ENCODE results near the gene TNIP1.

Gene TNIP1

DNA sequence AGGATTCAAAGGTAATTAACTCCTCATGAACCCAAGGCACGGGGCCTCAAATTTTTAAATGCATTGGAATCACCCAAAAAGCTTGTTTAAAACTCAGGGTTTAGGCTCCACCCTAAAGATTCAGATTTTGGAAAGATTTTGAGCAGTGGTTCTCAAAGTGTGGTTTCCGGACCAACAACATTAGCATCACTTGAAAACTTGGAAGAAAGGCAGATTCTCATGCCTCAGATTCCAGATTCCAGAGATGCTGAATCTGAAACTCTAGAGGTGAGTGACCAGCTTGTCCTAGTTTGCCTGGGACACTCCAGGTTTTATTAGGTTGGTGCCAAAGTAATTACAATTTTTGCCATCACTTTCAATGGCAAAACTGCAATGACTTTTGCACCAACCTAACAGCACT, 24.7 kb upstream of the TNIP1 start:
- no peak for DNase-seq (ENCODE audit: low read depth in 2 of 2)

DNA sequence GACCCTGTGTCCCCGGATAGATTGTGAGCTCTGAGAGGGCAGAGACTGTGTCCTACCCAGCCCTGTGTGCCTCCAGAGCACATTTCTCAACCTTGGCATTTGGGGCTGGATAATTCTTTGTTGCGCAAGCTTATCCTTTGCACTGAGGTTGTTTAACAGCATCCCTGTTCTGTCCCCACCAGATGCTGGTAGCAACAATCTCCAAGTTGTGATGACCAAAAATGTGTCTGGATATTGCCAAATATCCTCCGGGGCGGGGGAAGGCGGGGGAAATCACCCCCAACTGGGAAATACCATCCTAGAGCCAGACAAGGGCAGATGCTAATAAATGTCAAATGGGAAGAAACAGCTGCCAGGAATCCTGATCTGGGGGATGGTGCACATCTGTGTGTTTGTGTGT, 24.0 kb upstream of the TNIP1 start:
- no peak for DNase-seq (ENCODE audit: low read depth in 2 of 2)

DNA sequence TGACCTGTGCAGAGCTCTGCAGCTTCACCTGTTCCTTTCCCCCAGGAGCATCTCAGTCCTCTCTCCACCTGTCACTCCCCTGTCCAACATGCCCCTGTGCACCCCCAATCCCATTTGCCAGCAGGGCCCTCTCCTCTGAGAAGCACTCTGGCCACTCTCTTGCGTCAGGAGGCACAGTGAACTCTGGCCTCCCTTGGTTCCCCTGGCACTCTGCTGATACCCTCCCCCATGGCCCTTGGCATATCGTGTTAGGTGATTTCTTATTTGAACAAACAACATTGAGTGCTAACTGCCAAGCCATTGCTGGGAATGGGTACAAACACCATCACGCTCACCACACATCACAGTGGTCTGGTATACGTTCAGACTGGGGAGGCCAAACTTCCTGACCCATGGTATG, 20.9 kb upstream of the TNIP1 start:
- no peak for DNase-seq (ENCODE audit: low read depth in 2 of 2)

DNA sequence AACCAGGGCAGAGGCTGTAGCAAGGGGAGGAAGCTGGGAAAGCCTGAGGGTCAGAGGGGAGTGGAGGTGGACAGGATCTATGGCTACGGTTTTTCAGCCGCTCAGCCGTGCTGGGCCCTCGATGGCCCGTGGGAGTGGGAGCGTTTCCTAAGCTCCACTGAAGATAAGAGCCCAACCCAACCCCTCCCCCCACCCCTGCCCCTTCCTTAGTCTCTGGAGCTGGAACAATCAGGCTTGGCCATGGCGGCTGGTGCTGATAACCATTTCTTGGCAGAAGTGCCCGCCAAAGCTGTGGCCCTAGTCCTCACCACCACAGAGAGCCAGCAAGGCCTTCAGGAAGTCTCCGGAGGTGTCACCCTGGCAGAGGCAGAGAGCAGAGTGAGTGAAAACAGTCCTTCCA, 20.3 kb upstream of the TNIP1 start:
- no peak for DNase-seq (ENCODE audit: low read depth in 2 of 2)

DNA sequence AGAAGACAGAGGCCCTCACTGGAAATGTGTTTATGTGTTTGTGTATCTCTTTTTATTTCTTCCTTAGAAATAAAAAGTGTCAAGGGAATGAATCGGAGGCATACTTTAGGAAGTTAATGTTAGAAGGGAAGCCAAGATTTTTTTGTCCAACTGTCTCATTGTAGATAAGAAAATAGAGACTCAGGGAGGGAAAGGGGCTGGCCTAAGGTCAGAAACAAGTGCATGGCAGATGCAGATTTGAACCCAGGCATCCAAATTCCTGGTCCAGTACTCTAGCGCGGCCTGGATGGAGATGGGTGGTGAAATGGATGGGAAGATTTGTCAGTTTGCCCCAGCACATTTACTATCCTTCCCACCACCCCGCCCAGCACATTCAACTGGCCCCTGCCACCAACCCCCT, 19.8 kb upstream of the TNIP1 start:
- DNase-seq (ENCODE audit: low read depth in 2 of 2), result no peak

DNA sequence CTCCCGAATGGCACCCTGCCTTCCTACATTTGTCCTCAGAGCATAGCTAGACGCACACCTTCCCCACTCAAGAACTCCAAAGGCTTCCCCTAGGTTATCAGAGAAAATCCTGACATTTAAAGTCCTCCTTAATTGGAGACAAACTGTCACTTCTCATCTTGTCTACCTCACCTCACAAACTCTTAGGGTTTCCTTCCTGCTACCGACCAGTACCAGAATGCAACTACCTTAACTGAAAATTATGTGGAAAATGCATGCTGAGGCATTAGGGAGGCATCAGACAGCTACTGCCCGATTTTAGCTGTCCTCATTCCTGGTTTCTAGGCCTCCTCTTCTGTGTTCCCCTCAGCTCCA, 17.9 kb upstream of the TNIP1 start:
- DNase-seq (ENCODE audit: low read depth in 2 of 2), result no peak

DNA sequence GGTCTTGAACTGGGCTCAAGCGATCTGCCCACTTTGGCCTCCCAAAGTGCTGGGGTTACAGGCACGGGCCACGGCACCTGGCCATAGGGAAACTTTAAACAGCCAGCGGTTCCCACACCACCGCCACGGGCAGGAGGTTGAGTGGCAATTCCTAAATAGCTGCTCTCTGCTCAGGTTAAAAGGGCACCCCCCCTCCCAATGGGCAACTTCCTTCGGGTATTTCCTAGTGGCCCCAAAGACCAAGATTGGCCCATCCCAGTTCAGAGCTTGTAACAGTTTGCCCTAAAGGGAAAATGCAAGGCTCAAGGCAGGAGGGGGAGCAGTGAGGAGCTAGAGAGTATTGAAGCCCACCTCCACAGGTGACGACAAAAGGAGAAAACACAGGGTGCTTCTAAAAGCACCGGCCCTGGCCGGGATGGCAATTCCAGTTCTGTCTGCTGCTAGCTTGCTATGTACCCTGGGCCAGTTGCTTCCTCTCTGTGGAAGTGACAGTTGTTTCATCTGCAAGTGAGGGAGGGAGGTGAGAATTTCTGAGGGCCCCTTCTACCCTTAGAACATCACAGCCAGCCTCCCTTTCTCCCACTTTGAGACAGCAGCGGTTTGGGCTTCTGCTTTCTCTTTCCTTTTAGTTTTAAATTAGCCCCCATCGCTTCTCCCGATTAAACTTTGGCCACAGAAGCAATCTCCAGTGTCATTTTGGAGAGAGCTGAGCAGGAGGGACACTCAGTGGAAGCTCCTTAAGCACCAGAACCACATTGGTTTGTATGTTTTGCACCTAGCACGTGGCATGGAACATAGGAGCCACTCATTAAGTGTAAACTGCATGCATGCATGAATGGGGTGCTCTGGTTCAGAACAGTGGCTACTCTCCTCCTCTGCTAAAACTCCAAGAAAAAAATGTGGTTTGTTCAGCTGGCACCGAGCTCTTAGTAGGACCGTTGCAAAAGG, 17.3 kb upstream of the TNIP1 start:
- DNase-seq (ENCODE audit: low read depth in 2 of 2), result peak in 1 of 2 donors; percentile 31

DNA sequence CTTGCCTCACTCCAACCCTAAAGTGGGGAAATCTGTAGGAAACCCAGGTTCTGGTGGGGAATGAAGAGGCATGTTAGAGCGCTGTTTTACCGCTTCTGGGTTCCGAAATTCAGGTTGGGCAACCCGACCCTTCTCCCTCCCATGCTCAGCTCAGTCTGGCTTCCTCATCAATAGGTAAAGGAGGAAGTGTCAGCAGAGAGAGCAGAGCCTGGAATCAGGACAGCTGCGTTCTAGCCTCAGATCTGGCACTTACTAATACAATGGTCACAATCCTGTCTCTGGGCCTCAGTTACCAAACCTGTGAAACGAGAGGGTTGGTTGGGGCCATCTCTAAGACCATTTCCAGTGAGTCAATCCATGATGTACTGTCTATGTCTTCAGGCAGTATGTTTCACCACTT, 16.2 kb upstream of the TNIP1 start:
- no peak for DNase-seq (ENCODE audit: low read depth in 2 of 2)

DNA sequence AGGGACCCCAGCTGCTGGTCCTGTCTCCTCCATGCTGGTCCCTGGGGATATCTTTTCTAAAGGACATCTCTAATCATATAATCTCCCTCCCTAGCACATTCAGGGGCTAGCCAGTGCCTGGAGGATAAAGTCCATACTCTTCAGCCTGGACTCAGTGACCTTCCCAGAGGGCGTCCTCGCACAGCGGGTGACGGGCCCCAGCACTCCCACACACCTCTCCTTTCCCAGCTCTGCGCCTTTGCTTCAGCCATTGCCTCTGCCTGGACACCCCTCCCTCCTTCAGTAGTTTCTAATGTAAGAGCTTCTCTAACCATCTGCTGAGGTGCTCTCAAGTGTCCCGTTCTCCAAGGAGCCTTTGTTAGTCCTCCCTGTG, 15.2 kb upstream of the TNIP1 start:
- DNase-seq (ENCODE audit: low read depth in 2 of 2), result no peak

DNA sequence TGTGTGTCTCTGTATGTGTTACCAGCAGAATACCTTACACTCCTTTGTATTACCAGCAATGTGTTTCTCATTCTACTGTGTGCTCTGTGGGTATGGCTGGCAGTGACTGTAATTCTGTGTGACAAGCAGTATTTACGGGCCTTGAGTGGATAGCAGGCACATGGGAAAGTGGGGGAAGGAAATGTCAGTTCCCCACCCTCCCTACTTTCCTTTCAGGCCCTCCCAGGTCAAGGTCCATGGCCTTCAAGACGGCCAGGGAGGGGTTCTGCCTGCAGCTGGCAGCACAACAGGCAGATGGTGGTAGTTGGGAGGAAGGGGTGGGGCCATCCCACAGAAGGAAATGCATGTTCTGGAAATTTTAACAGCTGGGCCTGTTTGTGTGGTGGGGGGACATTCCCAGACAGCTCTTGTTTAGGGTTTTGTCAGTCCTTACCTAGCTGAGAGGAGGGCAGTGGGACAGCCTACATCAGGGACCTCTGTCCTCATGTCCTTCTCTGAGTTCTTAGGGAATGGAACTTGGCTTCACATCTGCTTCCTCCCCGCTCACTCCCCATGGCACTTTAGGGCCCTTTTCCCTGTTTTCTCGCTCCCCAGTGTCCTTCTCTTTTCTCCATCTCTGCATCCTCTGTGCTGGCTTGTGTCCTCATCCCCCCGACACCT, 14.6 kb upstream of the TNIP1 start:
- DNase-seq (ENCODE audit: low read depth in 2 of 2), result no peak

DNA sequence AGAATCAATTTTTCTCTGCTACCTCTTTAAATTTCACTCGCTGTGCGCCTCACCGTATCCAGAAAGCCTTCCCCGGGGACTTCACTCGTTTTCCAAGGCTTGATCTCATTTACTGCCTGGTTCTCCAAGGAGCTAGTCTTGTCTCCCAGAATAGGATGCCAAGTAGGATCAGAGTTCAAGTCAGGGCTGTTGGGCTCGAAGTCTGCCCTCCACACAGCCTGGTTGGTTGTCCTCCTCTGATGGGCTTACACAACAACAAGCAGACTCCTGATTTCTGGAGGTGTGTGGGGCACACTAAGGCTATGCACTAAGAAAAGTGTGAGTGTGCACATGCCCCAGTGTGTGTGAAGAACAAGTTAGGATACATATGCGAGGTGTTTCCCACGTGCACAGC, 14.0 kb upstream of the TNIP1 start:
- no peak for DNase-seq (ENCODE audit: low read depth in 2 of 2)

DNA sequence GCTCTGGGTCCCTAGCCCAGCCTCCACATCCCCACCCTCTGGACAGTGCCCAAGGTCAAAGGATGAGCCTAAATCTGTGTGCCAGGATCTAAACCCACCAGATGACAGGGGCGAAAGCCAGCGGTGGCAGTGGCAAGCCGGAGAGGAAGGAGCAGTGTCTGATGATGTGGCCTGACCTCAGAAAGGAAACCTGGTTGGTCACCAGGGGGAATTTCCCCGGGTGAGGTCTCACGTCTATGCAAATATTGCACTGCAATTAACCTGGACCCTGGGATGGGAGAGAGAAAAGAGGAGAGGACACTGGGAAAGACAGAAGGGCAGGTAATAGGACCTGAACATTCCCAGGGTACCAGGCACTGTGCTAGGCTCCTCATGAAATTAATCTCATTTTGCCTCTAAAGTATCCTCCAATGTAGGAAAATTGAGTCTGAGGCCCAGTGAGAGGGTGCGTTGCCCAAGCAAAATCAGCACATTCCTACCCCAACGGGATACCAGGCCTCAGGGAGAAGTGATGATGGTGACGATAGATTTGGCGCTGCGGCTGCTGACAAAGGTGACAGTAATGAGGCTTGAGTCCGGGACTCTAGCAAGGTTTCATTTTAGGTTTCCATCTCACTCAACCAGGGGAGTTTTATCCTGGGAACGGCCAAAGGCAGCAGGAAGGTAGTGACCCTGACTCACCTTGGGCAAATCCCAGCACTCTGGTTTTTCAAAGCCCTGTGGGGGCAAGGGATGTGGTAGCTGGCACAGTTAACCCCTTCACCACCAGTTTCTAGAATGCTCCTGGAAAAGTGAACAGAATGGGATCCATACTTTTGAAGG, 13.4 kb upstream of the TNIP1 start:
- DNase-seq (ENCODE audit: low read depth in 2 of 2), result peak; percentile 72

DNA sequence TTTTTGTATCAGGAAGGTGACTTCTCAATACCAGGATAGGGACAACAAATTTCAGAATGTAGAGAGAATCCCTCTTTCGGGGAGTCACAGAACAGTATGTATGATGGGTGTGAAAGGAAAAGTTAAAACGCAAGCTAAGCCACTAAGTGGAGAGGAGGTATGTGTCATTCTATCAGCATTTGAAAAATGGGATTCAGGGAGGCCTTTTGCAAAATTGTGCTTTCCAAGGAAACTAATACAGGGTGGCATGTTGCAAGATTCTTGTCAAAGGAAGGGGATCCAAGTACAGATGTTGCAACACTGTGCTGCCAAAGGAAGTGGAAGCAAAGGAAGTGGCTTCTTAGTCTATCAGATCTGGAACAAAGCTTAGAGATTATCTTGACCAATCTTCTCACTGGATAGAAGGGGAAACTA, 12.6 kb upstream of the TNIP1 start:
- no peak for DNase-seq (ENCODE audit: low read depth in 2 of 2)

DNA sequence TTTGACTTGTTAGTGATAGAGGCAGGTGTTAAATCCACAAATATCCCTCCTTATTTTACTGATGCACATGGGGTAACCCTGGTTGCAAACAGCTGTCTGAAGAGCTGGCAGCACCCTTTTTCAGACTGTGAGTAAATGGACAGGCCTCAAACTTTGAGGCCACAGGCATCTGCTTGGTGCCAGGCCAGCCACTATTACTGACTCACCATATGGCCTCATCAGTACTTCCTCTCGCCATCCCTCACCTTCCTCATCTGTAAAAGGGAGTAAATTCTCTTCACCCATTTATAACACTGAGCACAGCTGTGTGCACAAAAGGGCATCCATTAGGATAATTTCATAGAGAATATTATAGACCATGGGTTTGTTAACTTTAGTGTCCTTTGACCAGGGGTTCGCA, 11.9 kb upstream of the TNIP1 start:
- DNase-seq (ENCODE audit: low read depth in 2 of 2), result no peak

DNA sequence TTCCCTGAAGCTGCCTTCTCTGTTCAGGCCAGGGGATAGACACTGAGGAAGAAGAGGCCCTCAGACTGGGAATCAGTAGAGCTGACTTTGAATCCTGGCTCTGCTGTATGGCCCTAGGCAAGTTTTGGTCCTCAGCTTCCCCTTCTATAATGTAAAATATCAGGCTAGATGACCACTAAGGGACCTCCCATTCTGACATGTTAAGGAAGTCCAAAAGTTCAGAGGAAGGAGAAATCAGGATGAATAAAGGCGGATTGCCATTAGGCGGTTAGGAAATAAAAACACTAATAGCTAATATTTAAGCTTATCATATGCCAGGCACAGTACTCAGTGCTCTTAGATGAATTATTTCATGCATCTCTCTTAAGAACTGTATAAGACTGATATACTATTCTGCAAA, 8.9 kb upstream of the TNIP1 start:
- DNase-seq (ENCODE audit: low read depth in 2 of 2), result no peak

DNA sequence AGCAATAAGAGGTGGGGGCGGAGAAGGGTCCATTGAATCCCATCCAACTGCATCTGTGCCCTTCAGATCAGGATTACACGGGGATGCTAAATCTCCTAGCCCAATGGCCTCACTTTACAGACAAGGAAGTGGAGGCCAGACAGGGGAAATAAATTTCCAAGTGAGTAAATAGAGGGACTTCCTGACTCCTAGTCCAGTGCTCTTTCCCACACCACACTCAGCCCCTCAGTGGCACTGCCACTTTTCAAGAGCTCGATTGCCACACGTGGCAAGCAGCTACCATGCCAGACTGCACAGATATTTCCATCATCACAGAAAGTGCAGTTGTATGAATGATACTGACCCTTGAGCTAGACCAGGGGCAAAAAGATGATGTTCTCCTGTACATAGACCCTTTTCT, 8.2 kb upstream of the TNIP1 start:
- DNase-seq (ENCODE audit: low read depth in 2 of 2), result no peak

DNA sequence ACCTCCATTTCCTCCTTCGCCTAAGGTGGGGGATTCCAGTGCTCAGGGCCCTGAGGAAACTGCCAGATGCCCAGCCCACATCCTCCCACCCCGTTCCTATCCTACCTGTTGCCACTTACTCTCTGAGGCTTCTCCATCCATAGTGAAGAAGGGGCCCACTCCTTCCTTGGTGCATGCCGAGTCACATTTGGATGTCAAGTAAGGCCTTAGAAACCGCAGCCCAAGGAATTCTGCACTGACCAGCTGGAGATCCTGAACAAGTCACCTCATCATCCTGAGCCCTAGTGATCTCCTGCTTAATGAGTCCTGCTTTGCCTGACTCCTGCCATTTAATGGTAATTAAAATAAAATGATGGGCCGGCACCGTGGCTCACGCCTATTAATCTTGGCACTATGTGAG, 6.7 kb upstream of the TNIP1 start:
- no peak for DNase-seq (ENCODE audit: low read depth in 2 of 2)

DNA sequence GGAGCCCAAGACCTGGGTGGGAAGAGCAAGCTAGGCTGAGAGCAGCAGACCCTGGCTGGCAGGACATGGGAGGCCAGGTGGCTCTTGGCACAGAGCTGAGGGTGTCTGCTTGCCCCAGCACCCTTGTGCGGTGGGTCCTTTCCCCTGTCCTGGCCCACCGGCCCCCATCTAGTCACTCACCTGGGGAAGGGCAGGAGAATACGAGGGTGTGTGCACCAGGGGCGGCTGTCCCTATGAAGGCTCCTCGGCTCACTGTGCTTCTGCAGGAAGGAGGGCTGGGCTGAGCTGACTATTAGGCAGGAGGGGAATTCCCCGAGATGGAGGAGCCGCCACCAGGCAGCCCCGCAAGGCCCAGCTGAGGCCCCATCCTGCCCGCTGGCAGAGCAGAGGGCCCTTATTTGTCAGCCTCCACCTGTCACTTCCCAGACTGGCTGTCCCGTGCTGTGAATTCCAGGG, 6.1 kb upstream of the TNIP1 start:
- peak in 1 of 2 donors; percentile 51 for DNase-seq (ENCODE audit: low read depth in 2 of 2)

DNA sequence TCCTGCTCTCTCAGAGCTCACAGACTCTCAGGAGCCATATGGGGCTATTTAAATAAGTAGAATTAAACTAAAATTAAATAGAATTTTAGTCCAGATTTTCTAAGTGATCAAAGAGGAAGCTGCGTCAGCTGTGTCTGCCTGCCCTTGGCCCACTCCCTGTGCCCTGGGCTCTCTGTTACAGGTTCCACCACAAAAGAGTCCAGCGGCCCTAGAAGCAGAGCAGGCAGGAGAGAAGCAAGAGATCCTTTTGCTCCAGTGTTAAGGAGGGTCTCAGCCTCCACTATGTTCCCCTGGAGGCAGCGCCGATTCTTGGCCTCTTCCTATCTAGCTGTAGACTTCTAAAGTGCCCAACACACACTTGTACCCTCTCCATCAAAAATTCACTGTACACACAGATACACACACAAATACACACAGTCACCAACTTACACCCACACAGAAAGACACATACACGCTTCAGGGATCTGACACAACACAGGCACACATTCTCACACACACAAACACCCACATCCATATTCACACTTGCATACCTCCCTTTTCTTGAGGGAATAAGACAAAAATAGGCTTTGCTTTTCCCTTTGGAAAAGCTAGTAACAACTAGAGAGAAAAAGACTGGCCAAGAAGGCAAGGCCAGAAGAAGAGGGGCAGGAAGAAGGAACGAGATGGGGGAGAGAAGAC, 5.5 kb upstream of the TNIP1 start:
- DNase-seq (ENCODE audit: low read depth in 2 of 2), result no peak

DNA sequence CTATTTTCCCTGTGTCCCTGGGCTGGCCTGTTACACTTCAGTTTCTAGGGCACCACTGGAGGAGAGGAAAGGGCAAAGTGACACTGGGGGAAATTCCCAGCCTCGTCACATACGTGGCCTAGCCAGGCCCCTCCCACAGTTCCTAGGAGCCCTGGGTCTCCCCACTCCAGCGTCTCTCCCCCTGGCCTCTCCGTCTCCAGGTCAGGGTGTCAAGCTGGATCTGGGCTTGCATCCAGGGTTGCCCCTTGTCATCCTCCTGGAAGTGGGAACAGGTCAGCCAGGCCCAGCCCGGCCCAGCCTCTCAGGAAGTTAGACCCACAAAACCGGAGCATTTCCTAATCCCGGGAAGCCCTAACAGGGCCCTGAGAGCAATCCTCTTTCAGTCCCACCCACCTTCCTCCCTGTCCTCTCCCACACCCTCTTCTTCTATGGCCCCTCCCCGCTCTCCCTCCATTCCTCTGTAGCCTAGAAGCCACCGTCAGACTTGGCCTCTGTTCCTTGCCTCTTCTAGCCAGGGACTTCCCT, 4.7 kb upstream of the TNIP1 start:
- no peak for DNase-seq (ENCODE audit: low read depth in 2 of 2)

DNA sequence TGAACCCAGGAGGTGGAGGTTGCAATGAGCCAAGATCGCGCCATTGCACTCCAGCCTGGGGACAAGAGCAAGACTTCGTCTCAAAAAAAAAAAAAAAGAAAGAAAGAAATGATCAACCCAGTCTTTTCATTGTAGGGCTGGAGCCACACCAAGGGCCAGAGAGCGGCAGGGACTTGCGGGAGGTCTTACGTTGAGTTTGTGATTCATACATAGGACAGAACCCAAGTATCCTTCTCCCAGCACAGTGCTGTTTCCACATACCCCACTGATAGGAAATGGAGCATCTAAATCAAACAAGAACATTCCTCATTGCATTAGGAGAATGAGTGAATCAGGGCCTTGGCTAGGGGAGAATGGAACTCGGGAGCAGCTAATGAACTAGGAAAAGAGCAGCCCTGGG, 3.5 kb upstream of the TNIP1 start:
- DNase-seq (ENCODE audit: low read depth in 2 of 2), result no peak

All from stimulated activated CD8-positive, alpha-beta memory T cell treated with anti-CD3 and anti-CD28 coated beads, Interleukin-15, amount 100 ng/mL, for 48 hours (primary cell).